Measurements from ENCODE around the gene ASB8. TPM values are rescaled to one million over a fixed set of nuclear protein-coding genes. Genes with fewer than 3 reads are reported as not detected.

The ASB8 gene
- total and polyA plus RNA-seq, 2 experiments from 2014 or later = 23.3 to 27.3 TPM

DNA sequence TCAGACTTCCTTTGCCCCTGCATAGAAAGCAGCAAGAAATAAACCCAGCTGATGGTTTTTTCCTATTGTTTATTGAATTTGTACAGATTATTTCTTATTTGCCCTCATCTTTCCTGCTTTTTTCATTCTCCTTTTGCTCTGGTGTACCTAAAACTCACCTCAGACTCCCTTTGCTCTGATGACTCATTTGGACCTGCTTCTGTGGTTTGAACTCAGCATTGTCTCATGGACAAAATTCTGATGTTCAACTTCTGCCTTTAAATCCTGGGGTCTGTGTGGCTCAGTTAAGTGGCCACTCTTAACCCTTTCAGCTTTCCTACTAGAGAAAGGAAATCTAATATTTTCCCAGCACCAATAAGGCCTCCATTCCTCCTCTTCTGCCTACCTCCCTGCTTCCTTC, 47.9 kb downstream of the ASB8 start:
- TF ChIP-seq EZH2phosphoT487 (IDR thresholded peaks at IDR 0.05; ENCODE audit: insufficient read depth, low read depth) = no peak
- no peak for TF ChIP-seq EZH2 (IDR thresholded peaks at IDR 0.05; ENCODE audit: insufficient read depth, poor library complexity, severe bottlenecking)
- Histone ChIP-seq H3K9ac (no peak overlapping the region), H3K36me3 (ENCODE audit: low read depth) (no peaks in the 10 kb centered on the region), H3K9me2 (ENCODE audit: insufficient read depth) (no peaks in the 10 kb centered on the region), H3K9me3 (ENCODE audit: low read depth) (no peaks in the 10 kb centered on the region), H3K27me3 (replicated peaks; ENCODE audit: insufficient read depth) (no peaks in the 10 kb centered on the region; the same call in 1 of the 2 replicates), H3K4me1 (ENCODE audit: insufficient read depth) (peaks cover 8% of the 10 kb centered on the region; the same call in 1 of the 2 replicates), H4K20me1 (ENCODE audit: insufficient read depth) (no peaks in the 10 kb centered on the region), H3K4me2 (ENCODE audit: unreplicated experiment) (no peak overlapping the region), H2AFZ (no peak overlapping the region), H3K79me2 (ENCODE audit: insufficient read depth) (peaks cover 18% of the 10 kb centered on the region), H3K4me3 (no peak overlapping the region), H3F3A (ENCODE audit: insufficient read depth) (peaks cover 7% of the 10 kb centered on the region), H3K27ac (no peak overlapping the region)
- no peak for DNase-seq
- in situ Hi-C loops (cut with MboI) = no loop called here

DNA sequence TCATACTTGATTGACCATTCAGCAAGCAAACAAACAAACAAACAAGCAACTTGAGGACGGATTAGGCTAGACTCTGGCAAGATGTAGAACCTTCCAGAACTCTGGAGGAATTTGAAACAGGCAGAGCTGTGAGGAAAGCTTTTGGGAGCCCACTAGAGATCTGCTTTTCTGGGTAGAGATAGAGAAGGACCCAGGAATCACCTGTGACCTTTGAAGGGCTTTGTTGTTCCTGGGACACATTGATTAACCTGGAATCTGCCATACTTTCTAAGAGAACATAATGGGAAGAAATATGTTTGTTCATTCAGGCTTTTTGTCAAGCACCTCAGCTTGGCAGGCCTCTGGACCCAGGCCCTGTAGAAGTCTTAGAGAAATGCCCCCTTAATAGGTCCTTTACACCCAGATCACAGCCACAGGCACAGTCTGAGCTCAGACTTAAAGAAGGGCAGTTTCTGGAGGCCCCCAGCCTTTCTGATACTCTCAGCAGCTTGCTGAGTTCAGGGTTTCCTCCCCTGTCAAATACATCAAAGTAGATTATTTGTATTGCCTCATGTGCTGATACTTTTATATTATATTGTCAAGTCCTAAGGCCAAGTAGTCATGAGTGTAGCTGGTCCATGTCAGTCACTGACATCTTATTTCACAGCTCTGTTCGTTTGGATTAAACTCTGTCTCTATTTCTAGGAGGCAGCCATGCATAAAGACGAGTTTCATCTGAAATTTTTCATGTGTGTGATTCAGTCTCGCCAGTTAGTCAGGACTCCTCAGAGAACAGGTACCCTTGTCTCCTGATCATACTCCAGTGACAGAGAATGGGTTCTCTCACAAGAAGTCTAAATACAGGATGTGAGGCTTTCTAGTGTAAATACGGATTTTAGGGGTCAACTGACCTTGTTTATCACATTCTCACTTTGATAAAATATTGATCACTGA, 50.4 kb downstream of the ASB8 start:
- H3K79me2 ChIP-seq (ENCODE audit: insufficient read depth) = peaks cover 41% of the 10 kb centered on the region
- peak overlapping the region; percentile 94 for H3K9ac ChIP-seq
- 58 to 60% methylated on average over 5 of the region's 5 CpGs for WGBS, 2 experiments (ENCODE audit: low coverage in 1 of 2, low lambda C conversion rate in 2 of 2, missing lambda C conversion rate in 2 of 2)
- DNase-seq = no peak
- peak overlapping the region; percentile 99 for H2AFZ ChIP-seq
- no peaks in the 10 kb centered on the region for H4K20me1 ChIP-seq (ENCODE audit: insufficient read depth)
- H3K4me1 ChIP-seq (ENCODE audit: insufficient read depth) = peaks cover 8% of the 10 kb centered on the region; the same call in 1 of the 2 replicates
- in situ Hi-C loops (cut with MboI) = no loop called here
- no peaks in the 10 kb centered on the region for H3K9me3 ChIP-seq (ENCODE audit: low read depth)
- H3K27me3 ChIP-seq (replicated peaks; ENCODE audit: insufficient read depth) = no peaks in the 10 kb centered on the region
- H3F3A ChIP-seq (ENCODE audit: insufficient read depth) = peaks cover 7% of the 10 kb centered on the region
- no peaks in the 10 kb centered on the region for H3K9me2 ChIP-seq (ENCODE audit: insufficient read depth)
- TF ChIP-seq EZH2 (IDR thresholded peaks at IDR 0.05; ENCODE audit: insufficient read depth, poor library complexity, severe bottlenecking) (no peak), EZH2phosphoT487 (IDR thresholded peaks at IDR 0.05; ENCODE audit: insufficient read depth, low read depth) (no peak)
- H3K4me2 ChIP-seq (ENCODE audit: unreplicated experiment) = peak overlapping the region; percentile 96
- H3K36me3 ChIP-seq (ENCODE audit: low read depth) = no peaks in the 10 kb centered on the region
- peak overlapping the region; percentile 86 for H3K4me3 ChIP-seq
- peak overlapping the region; percentile 96 for H3K27ac ChIP-seq

DNA sequence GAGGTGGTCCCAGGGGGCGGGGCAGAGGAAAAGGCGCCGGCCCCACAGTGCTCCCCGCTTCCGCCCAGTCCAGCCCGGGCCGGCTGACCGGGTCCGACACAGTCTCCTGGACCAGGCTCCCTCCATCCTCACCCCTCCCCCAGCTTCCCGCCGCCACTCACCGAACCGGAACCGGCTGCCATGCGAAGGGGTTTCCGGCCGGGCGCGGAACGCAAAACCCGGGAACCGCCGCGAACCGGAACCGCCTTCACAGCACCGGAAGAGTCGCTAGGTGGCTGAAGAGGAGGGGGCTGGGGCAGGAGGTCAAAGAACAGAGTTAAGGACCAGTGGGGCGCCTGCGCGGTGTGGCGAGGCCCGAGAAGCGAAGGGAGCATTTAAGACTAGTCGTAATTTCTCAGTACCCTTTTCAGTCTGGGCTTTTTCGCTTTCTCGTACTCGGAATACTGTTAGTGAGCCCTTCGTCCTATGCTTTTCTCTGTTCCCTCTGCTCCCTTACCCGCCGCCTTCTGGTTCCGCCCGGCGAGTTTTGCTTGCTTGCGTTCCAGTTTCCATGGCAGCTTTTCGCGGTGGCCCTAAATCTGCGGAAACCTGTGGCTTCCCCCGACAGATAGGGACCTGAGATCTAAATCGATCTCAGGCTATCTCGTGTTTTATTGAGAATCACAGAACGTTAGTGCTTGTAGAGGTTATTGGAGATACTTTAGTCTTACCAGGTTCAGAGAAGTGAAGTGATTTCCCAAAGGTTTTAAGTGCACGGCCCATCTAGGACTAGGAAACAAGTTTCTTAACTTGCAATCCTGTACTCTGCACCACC, 51.2 kb downstream of the ASB8 start, which contains the start of gene SENP1:
Gene SENP1, minus strand, starts transcription at position 213 of the 814 bp plus-strand sequence. CDS start 4,607 bp downstream, outside the sequence.
- Histone ChIP-seq H3K4me3 (peak within 1 kb of the TSS; percentile 86), H3K9me3 (ENCODE audit: low read depth) (no peaks in the 10 kb centered on the region), H3K79me2 (ENCODE audit: insufficient read depth) (peaks cover 50% of the 10 kb centered on the region), H4K20me1 (ENCODE audit: insufficient read depth) (no peaks in the 10 kb centered on the region), H3K27ac (peak within 1 kb of the TSS; percentile 96), H3K9me2 (ENCODE audit: insufficient read depth) (no peaks in the 10 kb centered on the region), H3K9ac (peak within 1 kb of the TSS; percentile 94), H3F3A (ENCODE audit: insufficient read depth) (peaks cover 7% of the 10 kb centered on the region), H3K36me3 (ENCODE audit: low read depth) (no peaks in the 10 kb centered on the region), H2AFZ (peak within 1 kb of the TSS; percentile 99), H3K27me3 (replicated peaks; ENCODE audit: insufficient read depth) (no peaks in the 10 kb centered on the region), H3K4me2 (ENCODE audit: unreplicated experiment) (peak within 1 kb of the TSS; percentile 96), H3K4me1 (ENCODE audit: insufficient read depth) (peaks cover 8% of the 10 kb centered on the region; the same call in 1 of the 2 replicates)
- DNase-seq = peak; percentile 94
- WGBS, 2 experiments (ENCODE audit: low coverage in 1 of 2, low lambda C conversion rate in 2 of 2, missing lambda C conversion rate in 2 of 2) = 1% methylated on average over 38 to 53 of the region's 53 CpGs
- in situ Hi-C loops (cut with MboI) = no loop called here
- no peak for TF ChIP-seq EZH2phosphoT487 (IDR thresholded peaks at IDR 0.05; ENCODE audit: insufficient read depth, low read depth)
- no peak for TF ChIP-seq EZH2 (IDR thresholded peaks at IDR 0.05; ENCODE audit: insufficient read depth, poor library complexity, severe bottlenecking)

GRCh38 chr12:48105321-48105866, 51.9 kb downstream of the ASB8 start:
- peak overlapping the region; percentile 86 for H3K4me3 ChIP-seq
- peak overlapping the region; percentile 94 for H3K9ac ChIP-seq
- no peaks in the 10 kb centered on the region for H3K9me2 ChIP-seq (ENCODE audit: insufficient read depth)
- peak overlapping the region; percentile 96 for H3K4me2 ChIP-seq (ENCODE audit: unreplicated experiment)
- peak; percentile 62 for DNase-seq
- in situ Hi-C loops (cut with MboI) = no loop called here
- peaks cover 7% of the 10 kb centered on the region for H3F3A ChIP-seq (ENCODE audit: insufficient read depth)
- peaks cover 57% of the 10 kb centered on the region for H3K79me2 ChIP-seq (ENCODE audit: insufficient read depth)
- H3K9me3 ChIP-seq (ENCODE audit: low read depth) = no peaks in the 10 kb centered on the region
- WGBS, 2 experiments (ENCODE audit: low coverage in 1 of 2, low lambda C conversion rate in 2 of 2, missing lambda C conversion rate in 2 of 2) = 1 to 2% methylated on average over 28 to 30 of the region's 30 CpGs
- no peaks in the 10 kb centered on the region for H4K20me1 ChIP-seq (ENCODE audit: insufficient read depth)
- peaks cover 8% of the 10 kb centered on the region; the same call in 1 of the 2 replicates for H3K4me1 ChIP-seq (ENCODE audit: insufficient read depth)
- TF ChIP-seq EZH2phosphoT487 (IDR thresholded peaks at IDR 0.05; ENCODE audit: insufficient read depth, low read depth) (no peak), EZH2 (IDR thresholded peaks at IDR 0.05; ENCODE audit: insufficient read depth, poor library complexity, severe bottlenecking) (no peak)
- H2AFZ ChIP-seq = peak overlapping the region; percentile 99
- H3K27me3 ChIP-seq (replicated peaks; ENCODE audit: insufficient read depth) = no peaks in the 10 kb centered on the region
- no peaks in the 10 kb centered on the region for H3K36me3 ChIP-seq (ENCODE audit: low read depth)
- peak overlapping the region; percentile 96 for H3K27ac ChIP-seq
